Hepatocyte (in vitro differentiated cells): ENCODE measurements around the gene FGGY. TPM values are rescaled to one million over a fixed set of nuclear protein-coding genes. Genes with fewer than 3 reads are reported as not detected.

ENCODE experiments used
- DNase-seq: peaks from one replicate; pipeline ENCODE4 v3.0.0-alpha.2; 2016; ENCODE audit warnings: low spot score
- H2AFZ ChIP-seq: fragments of 200-600 bp; sonication (generic); 2 replicates; pipeline ENCODE4 v1.6.0; 2016; ENCODE audit warnings: antibody characterized with exemption, mild to moderate bottlenecking
- H3K27ac ChIP-seq: fragments of 200-600 bp; sonication (generic); 2 replicates; pipeline ENCODE4 v1.5.1; 2016; ENCODE audit warnings: mild to moderate bottlenecking
- H3K27me3 ChIP-seq: fragments of 200-600 bp; sonication (generic); 2 replicates; pipeline ENCODE4 v1.6.1; 2016
- H3K36me3 ChIP-seq: fragments of 200-600 bp; sonication (generic); replicated peaks from 2 replicates; pipeline ENCODE4 v1.5.1; 2016; ENCODE audit warnings: low read depth; ENCODE audit not compliant: insufficient read depth
- H3K4me1 ChIP-seq: fragments of 200-600 bp; sonication (generic); 2 replicates; pipeline ENCODE4 v1.5.1; 2016; ENCODE audit warnings: mild to moderate bottlenecking, moderate library complexity; ENCODE audit not compliant: insufficient read depth
- H3K4me2 ChIP-seq: fragments of 200-600 bp; sonication (generic); 2 replicates; pipeline ENCODE4 v1.6.0; 2016
- H3K4me3 ChIP-seq: fragments of 200-600 bp; sonication (generic); 2 replicates; pipeline ENCODE4 v1.5.1; 2016; ENCODE audit warnings: mild to moderate bottlenecking
- H3K79me2 ChIP-seq: fragments of 200-600 bp; sonication (generic); 2 replicates; pipeline ENCODE4 v1.6.0; 2017; ENCODE audit warnings: mild to moderate bottlenecking
- H3K9me2 ChIP-seq: fragments of 200-600 bp; sonication (generic); replicated peaks from 2 replicates; pipeline ENCODE4 v1.6.0; 2017; ENCODE audit warnings: mild to moderate bottlenecking; ENCODE audit not compliant: insufficient read depth
- H3K9me3 ChIP-seq: fragments of 200-600 bp; sonication (generic); 2 replicates; pipeline ENCODE4 v1.5.1; 2016; ENCODE audit warnings: low read depth, mild to moderate bottlenecking
- H4K20me1 ChIP-seq: fragments of 200-600 bp; sonication (generic); 2 replicates; pipeline ENCODE4 v1.6.0; 2016; ENCODE audit warnings: mild to moderate bottlenecking; ENCODE audit not compliant: insufficient read depth, poor library complexity, severe bottlenecking
- CTCF ChIP-seq: fragments of 200-600 bp; sonication (generic); IDR thresholded peaks from 2 replicates; pipeline ENCODE4 v1.5.1; 2016; ENCODE audit warnings: antibody characterized with exemption, mild to moderate bottlenecking; ENCODE audit not compliant: poor library complexity
- EZH2 ChIP-seq: fragments of 200-600 bp; sonication (generic); IDR thresholded peaks from 2 replicates; pipeline ENCODE4 v1.6.1; 2016; ENCODE audit warnings: antibody characterized with exemption, mild to moderate bottlenecking, borderline replicate concordance
- EZH2phosphoT487 ChIP-seq: fragments of 200-600 bp; sonication (generic); IDR thresholded peaks from one replicate; pipeline ENCODE4 v1.6.1; 2018; ENCODE audit warnings: antibody characterized with exemption, mild to moderate bottlenecking, low read depth, moderate library complexity; ENCODE audit not compliant: unreplicated experiment, severe bottlenecking
- WGBS: methylation state at CpG from one replicate; pipeline ENCODE4 v1.1.6; 2016; ENCODE audit warnings: low lambda C conversion rate; ENCODE audit errors: missing lambda C conversion rate; 5-methylcytosine and 5-hydroxymethylcytosine counted together
- polyA plus RNA-seq: library from polyadenylated mRNA; unstranded; fragments of >200 nt; fragmentation: Nextera tagmentation; extraction: Ambion mirVana; gene quantifications from 2 replicates; pipeline ENCODE4 v1.2.1, GENCODE V29; 2016
- total RNA-seq: library from RNA; depleted of rRNA; stranded (reverse); fragments of >200 nt; gene quantifications from 2 replicates; pipeline ENCODE4 v1.2.3, GENCODE V29; 2014

The FGGY gene
- total and polyA plus RNA-seq, 2 experiments from 2014 or later, result 18.0 to 20.6 TPM

- H3K4me2 ChIP-seq, result no peak overlapping the region
- H3K4me3 ChIP-seq, result no peak overlapping the region
- no peaks in the 10 kb centered on the region for H3K9me2 ChIP-seq
- H3K27me3 ChIP-seq, result no peaks in the 10 kb centered on the region
- peak overlapping the region; percentile 80 for H3K27ac ChIP-seq
- no peaks in the 10 kb centered on the region for H3K36me3 ChIP-seq
- no peak for DNase-seq
- H3K79me2 ChIP-seq, result no peaks in the 10 kb centered on the region
- H3K9me3 ChIP-seq, result no peaks in the 10 kb centered on the region
- peaks cover 28% of the 10 kb centered on the region for H3K4me1 ChIP-seq
- 75% methylated on average over 4 of the region's 4 CpGs for WGBS
- TF ChIP-seq CTCF, result no peak
- TF ChIP-seq EZH2, result no peak
- TF ChIP-seq EZH2phosphoT487, result no peak
- H2AFZ ChIP-seq, result no peak overlapping the region
- H4K20me1 ChIP-seq, result no peaks in the 10 kb centered on the region
These were observed 205.3 kb downstream of the FGGY start for GRCh38 chr1:59502009-59502691.

- Histone ChIP-seq H3K9me2 (no peaks in the 10 kb centered on the region), H3K9me3 (no peaks in the 10 kb centered on the region), H3K4me1 (peaks cover 21% of the 10 kb centered on the region), H2AFZ (no peak overlapping the region), H3K27ac (no peak overlapping the region), H3K27me3 (no peaks in the 10 kb centered on the region), H4K20me1 (no peaks in the 10 kb centered on the region), H3K4me3 (no peak overlapping the region), H3K4me2 (no peak overlapping the region), H3K36me3 (no peaks in the 10 kb centered on the region), H3K79me2 (no peaks in the 10 kb centered on the region)
- DNase-seq, result no peak
- no peak for TF ChIP-seq CTCF
- no peak for TF ChIP-seq EZH2
- TF ChIP-seq EZH2phosphoT487, result no peak
- WGBS, result 78% methylated on average over 3 of the region's 3 CpGs
These were observed 207.4 kb downstream of the FGGY start for GRCh38 chr1:59504276-59504675.

- no peak for DNase-seq
- TF ChIP-seq EZH2phosphoT487 (no peak), EZH2 (no peak), CTCF (no peak)
These were observed 208.7 kb downstream of the FGGY start for GRCh38 chr1:59505596-59506028.

More at GRCh38 chr1:59505596-59506028, 208.7 kb downstream of the FGGY start:
- H3K36me3 ChIP-seq, result no peaks in the 10 kb centered on the region
- no peak overlapping the region for H2AFZ ChIP-seq
- no peaks in the 10 kb centered on the region for H3K9me2 ChIP-seq
- no peaks in the 10 kb centered on the region for H3K79me2 ChIP-seq
- 76% methylated on average over 2 of the region's 2 CpGs for WGBS
- H3K4me3 ChIP-seq, result no peak overlapping the region
- H3K27ac ChIP-seq, result peak overlapping the region; percentile 37
- no peaks in the 10 kb centered on the region for H3K27me3 ChIP-seq
- H4K20me1 ChIP-seq, result no peaks in the 10 kb centered on the region
- H3K4me2 ChIP-seq, result no peak overlapping the region
- H3K9me3 ChIP-seq, result no peaks in the 10 kb centered on the region
- peaks cover 20% of the 10 kb centered on the region for H3K4me1 ChIP-seq
